Right forelimb (tissue), 1 donor: ENCODE data around the gene RANBP3L.
A peak's percentile ranks its signal among the peaks of the same experiment; 100 is the strongest.
"Not testable (repeated sequence)": the region's sequence is repeated elsewhere in the genome, so short reads cannot be mapped to it uniquely, and the experiment has no call there.

Experiments
- DNase-seq: peaks from one replicate; pipeline ENCODE4 v3.0.0-alpha.2; 2018

RANBP3L gene

GRCh38 chr5:36301858-36302603 lies at the start of gene RANBP3L:
TSS of gene RANBP3L (minus strand) at chr5:36301902. CDS start at chr5:36301416, 486 bp downstream.
- DNase-seq = no peak

GRCh38 chr5:36346896-36347690 lies 45.4 kb upstream of the RANBP3L start:
- no peak for DNase-seq

- no peak for DNase-seq
Measured at GRCh38 chr5:36344899-36345298, 43.2 kb upstream of the RANBP3L start.

DNA sequence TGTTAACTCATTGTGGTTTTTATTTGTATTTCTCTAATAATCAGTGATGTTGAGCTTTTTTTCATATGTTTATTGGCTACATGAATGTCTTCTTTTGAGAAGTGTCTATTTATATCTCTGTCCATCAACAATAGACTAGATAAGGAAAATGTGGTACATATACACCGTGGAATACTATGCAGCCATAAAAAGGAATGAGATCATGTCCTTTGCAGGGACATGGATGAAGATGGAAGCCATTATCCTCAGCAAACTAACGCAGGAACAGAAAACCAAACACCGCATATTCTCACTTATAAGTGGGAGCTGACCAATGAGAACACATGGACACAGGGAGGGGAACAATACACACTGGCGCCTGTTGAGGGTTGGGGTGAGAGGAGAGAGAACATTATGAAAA lies 40.0 kb upstream of the RANBP3L start:
- DNase-seq = not testable (repeated sequence)

DNA sequence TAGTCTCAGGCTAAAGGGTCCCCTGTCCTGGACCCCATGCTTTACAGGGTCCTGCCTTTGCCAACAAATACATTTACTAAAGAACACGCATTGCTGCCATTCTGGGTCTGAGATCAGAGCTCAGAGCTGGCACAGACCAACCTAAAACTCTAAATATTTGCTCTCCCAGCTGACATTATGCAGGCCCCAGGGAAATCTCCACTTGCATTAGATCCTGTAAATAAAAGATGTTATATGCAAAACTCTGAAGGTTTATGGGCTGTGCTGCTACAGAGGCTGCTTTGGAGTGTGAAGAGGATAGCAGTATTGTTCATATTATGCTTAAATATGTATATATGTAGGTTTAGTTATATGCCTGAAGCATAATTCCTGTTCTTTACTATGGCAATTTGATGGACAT lies 35.9 kb upstream of the RANBP3L start:
- DNase-seq = no peak

DNA sequence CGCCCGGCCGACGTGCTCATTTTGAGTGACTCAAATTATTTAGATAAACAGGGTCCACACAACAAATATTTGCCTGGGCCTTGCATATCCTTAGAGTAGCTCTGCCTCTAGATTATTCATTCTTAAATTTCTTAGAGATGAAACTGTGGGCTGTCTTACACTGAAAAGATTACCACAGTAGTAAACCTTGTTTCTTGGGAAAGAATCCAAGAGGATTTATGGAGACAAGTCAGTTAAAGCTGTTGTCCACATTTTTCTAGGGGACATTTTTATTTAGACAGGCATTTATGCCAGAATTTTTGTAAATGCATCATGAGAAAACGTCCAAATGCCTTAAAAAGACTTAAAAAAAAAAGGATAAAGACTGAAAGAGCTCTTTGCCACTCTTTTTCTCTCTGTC lies 32.6 kb upstream of the RANBP3L start:
- no peak for DNase-seq

DNA sequence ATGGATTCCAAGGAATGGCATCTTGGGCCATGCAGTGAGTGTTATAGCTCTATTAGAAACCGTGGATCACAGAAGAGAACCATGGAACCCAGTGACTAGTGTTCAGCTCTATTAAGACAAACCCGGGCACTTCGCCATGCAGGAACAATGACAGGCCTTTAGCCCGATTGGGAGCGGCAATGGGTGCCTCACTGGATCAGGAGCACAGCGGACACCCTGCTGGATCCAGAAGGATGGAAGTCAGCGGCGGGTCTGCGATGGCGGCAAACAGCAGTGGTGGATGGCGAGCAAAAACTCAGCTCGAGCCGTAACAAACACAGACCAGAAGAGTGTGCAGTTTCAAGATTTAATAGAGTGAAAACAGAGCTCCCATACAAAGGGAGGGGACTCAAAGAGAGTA lies 31.0 kb upstream of the RANBP3L start:
- not testable (repeated sequence) for DNase-seq

DNA sequence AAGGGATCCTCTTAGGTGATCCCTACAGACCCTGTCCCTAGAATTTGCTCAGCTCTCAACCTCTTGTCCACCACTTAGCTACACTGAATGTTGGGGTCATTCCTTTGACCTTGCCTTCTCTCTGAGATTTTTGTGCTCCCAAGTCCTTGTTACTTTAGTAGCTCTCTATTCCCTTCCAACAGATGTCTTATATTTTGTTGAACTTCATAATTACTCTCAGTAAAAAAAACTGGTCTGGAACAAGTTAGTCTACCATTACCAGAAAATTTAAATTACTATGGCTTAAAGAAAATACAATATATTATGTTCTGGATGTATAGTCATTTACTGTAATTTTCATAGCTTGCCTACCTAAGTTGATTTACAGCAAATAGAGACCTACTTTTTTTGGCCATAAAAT lies 23.5 kb upstream of the RANBP3L start:
- no peak for DNase-seq

- DNase-seq = no peak
Measured at GRCh38 chr5:36323926-36324781, 22.5 kb upstream of the RANBP3L start.

DNA sequence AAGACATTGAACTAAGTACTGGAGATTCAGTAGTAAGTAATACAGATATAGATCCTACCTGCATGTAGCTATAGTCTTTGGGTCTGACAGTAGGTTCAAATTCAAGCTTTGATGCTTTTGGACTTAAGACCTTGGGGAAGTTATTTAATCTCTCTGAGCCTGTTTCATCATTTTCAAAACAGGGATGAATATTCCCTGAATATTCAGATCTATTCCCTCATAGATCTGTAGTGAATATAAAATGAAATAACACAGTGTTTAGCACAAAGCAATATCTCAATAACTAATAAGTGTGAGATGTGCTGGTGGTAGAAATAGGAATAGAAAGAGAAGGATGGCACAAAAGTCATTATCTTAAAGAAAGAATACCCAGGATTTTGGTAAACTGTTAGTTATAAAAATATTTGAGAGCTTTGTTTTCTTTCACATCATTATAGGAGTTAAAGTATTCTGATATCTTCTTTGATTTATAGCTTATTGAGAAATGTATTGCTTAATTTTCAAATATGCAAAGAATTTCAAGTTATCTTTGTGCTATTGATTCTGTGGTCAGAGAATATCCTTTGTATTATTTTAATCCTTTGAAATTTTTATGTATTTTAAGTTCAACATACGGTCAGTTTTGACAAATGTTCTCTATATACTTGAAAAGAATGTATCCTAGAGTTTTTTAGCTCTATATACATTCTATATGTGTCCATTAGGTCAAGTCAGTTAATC lies 11.4 kb upstream of the RANBP3L start:
- no peak for DNase-seq

GRCh38 chr5:36311956-36312355 lies 10.3 kb upstream of the RANBP3L start:
- no peak for DNase-seq

DNA sequence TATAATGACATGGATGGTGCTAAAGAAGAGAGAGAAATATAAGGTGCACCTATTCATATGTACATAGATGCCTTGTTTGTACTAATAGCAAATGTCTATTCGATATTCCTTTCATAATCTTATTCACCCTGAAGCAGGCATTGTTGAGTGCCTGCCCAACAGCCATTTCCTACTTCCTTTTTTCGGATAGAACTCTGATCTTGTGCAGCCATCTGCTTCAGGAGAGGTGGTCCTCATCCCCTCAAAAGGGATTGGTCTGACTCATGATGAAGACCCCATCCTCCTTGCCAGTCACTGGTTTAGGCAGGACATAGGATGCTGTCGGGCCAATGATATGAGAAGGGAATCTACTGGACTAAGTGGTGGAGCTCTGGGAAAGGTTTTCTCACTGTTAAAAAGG lies 8.4 kb upstream of the RANBP3L start:
- no peak for DNase-seq

GRCh38 chr5:36305571-36306326 lies 4.0 kb upstream of the RANBP3L start:
- peak; percentile 64 for DNase-seq

DNA sequence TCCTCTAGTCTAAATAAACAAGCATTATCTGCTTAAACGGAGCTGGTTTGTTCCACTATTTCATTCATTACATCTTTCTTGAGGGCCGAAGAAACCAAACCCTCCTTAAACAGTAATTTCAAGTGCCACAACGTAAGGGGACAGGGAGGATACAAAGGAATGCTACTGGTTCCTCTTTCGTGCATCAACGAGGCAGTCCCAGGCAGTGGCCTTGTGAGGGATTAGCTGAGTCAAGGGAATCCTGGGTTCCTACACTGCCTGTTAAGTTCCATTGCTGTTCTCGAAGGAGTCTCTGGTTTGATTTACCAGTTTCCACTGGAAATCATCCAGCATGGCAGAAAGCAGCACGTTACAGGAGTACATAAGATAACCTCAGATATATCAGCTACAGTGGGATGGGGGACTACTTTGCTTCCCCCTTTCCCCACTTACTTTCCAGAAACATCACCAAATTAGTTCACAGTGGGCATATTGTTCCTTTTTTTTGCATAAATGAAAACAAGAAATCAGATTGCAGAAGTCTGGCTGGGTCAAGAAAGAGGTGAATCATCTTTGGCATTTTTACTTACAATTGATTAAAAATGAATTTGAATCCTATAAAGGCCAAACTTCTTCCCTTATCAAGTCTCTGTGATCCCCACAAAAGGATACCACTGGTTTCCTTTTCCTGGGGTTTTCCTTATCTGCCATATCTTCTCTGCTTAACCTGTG lies 2.5 kb upstream of the RANBP3L start:
- DNase-seq = no peak

DNA sequence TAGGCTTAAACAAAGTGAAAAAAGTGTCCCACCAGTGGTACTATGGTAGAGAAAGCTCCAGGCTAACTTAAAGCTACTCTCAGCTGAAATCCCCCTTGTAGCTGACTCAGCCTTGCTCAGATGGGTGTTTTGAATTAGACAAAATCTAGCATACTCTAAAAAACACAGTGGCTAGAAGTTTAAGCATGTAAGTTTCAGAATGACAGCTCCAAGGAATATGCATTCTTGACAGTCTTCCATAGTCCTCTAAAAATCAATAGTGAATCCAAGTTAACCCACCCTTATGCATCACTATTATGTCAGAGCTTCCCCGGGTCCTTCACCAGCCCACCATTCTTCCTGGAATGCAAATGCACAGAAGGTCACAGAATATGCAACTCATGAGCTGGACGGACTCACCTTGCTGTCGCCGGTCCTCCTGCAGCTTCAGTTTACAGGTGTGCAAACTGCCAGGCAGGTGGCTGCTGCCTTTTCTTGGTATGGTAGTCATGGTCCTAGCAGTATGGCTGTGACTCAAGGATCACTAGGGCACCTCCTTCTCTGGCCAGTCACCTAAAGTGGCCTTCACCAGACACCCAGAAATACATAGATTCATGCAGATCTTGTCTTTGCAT lies 668 bp downstream of the RANBP3L start:
- DNase-seq = no peak

DNA sequence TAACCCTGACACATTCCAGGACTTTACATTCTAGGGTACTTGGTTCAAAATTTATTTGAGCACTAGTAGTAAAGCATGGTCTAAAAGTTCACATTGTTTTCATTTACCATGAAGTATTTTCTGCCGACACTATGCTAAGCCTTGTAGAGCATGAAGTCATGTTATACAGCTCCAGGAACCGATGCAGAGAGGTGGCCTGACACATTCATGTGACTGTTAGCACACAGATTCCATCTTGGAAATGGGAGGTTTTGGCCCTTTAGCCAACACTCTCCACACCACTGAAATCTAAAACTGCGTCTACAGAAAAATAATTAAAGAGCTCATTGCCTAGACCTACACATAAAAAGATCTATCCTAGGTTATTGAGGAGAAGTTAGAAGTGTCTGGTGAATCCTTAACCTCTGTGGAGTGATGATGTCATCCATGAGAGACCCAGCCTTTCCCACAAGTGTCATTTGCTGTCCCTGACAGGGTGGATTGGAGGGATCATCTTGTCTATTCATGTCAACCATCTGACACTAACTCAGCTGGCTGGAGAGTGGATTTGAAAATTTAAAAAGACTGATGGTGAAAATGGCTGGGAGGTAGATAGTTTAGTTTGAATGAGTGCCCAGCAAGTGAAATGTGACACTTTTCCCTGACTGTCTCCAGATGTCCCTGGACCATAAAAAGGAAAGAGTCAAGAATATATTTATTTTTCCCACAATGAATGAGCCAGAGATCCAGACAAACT lies 1.3 kb downstream of the RANBP3L start:
- no peak for DNase-seq

GRCh38 chr5:36298552-36298951 lies 3.1 kb downstream of the RANBP3L start:
- DNase-seq = no peak

- no peak for DNase-seq
Measured at GRCh38 chr5:36297653-36298052, 4.0 kb downstream of the RANBP3L start.

DNA sequence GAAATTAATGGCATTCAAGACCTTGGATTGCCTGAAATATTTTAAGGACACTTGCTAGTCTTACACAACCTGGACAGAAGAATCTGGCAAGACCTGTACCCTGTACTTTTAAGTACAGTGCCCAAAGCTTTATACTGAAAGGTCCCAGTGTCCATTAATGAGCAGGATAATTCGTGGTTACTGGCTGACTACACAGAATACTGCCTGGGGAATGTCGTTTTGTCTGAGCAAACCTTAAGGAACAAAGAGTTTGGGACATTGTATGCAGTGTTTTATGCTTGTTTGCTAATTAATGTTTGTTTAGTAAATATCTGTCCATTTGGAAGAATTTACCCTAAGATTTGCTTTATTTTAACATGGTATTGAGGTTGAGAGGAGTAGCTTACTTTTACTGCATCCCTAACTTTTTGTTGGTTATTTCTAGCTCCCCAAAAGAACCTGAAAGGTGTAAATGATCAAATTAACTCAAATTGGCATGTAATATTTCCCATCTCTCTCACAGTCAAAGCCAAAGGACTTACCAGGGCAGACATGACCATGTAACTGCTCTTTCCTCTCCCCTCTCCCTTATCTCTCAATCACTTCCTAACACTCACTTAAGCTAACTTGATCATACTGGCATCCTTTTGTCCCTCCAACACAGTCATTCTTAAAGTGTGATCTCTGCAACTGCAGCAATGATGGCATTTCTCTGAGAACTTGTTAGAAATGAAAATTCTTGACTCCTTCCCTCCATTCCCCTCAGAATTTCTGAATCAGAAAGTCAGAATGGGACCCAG lies 15.7 kb downstream of the RANBP3L start:
- no peak for DNase-seq
